RPMI7951 (cell line): Measurements from ENCODE around the gene SPATA45. TPM values are rescaled to one million over a fixed set of nuclear protein-coding genes. Genes with fewer than 3 reads are reported as not detected.

ENCODE experiments used
- DNase-seq: peaks from one replicate; pipeline ENCODE4 v3.0.0-alpha.2; 2012; ENCODE audit warnings: low read depth
- total RNA-seq: library from RNA; depleted of rRNA; stranded (reverse); fragments of >200 nt; shearing (Covaris generic); gene quantifications from 2 replicates; pipeline ENCODE4 v1.2.3, GENCODE V29; 2014

Gene SPATA45
- total RNA-seq, 1 experiment from 2014 or later = not detected

DNA sequence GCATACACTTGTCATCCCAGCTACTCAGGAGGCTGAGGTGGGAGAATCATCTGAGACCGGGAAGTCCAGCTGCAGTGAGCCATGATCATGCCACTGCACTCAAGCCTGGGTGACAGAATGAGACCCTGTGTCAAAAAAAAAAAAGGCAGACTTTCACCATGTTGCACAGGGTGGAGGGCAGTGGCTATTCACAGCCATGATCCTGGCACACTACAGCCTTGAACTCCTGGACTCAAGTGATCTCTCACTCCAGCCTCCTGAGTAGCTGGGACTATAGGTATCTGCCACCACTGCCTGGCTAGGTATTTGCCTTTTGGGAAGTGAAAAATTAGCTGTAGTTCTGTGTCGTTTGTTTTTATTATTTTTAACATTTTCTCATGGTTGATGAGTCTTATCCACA lies 19.1 kb downstream of the SPATA45 start:
- DNase-seq = no peak

DNA sequence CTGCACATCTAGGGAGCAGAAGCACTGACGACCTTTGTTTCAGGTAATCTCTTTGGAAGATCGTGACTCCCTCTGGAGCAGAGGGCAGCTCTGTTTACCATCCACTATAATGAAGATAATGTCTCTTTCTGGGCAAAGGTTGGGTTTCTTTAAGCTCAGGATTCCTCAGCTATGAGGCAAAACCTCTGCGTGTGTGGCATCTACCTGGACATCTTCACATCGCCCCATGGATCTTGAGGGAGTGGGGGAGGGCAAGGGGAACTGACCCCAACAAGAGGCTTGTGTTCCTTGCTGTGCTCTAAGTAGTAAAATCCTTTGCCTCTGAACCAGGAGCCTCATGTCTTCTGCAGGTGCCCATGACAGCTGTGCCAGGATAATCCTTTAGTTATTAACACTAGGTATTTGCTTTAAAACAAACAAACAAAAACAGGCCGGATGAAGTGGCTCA lies 19.6 kb downstream of the SPATA45 start:
- DNase-seq = no peak

DNA sequence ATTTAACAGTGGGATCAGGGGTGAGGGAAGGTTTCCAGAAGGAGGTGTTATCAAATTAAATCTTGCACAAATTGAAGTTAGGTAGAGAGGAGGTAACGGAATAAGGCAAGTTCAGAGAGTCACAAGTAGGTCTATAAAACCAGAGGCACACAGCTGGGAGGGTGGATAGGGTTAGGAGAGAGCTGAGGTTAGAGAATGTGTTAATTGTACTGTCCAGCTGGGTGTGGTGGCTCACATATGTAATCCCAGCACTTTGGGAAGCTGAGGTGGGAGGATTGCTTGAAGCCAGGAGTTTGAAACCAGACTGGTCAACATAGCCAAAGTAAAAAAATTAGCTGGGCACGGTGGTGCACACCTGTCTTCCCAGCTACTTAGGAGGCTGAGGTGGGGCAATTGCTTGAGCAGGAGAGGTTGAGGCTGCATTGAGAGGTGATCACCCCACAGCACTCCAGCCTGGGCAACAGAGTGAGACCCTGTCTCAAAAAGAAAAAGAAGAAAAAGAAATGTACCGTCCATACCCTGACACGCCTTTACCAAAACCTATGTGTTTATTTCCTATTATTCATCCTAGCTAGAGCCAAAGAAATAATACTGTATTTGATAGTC lies 20.2 kb downstream of the SPATA45 start:
- no peak for DNase-seq

DNA sequence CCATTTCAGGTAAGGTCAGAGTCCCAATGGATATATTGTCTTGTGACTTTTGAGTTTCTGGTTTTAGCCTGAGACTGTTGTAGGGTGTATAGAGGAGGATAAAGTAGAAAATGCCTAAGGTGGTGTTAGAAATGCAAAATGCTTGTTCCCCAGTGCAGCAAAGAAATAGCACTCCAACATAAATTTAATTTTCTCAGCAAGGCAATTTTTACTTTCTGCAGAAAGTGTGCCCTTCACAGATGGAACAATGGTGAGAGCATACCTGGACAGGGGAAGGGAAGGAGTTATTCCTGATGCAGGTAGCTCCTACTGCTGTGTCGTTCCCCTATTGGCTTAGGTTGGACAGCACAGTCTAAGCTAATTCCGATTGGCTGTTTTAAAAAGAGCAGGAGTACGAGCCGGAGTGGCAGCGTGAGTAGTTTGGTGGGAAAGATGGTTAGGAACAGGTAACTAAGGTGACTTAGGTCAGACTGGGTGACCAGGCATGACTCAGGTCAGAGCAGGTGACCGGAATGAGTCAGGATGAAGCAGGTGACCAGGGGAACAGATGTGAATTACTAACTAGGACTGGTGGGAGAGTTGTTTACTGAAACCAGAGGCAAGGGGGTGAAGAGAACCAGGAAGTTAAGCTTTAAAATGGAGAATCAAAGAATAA lies 21.5 kb downstream of the SPATA45 start:
- DNase-seq = no peak

DNA sequence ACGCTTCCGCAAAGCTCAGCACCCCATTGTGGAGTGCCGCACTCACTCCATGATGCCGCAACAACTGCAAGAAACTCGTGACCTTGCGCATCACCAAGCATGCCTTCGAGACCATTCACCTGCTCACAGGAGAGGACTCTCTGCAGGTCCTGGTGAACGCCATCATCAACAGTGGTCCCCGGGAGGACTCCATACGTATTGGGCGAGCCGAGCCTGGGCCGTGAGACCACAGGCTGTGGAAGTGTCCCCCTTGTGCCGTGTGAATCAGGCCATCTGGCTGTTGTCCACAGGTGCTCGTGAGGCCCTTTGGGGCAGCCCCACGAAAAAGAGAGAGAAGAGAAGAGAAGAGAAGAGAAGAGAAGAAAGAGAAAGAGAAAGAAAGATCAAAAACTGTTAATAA lies 23.2 kb downstream of the SPATA45 start:
- no peak for DNase-seq

DNA sequence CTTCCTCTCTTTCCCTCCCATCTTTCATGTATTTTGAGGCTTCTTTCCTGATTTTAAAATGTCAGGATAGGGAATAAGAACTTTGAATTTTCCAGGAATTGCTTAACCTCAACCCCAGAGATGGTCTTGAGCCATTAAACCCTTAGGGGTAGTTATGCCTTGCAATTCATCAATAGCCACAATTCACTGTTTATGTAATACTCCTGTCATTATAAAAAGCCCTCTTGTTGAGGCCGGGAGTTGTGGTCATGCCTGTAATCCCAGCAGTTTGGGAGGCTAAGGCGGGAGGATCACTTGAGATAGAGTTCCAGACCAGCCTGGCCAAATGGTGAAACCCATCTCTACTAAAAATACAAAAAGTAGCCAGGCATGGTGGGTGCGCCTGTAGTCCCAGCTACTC lies 24.5 kb downstream of the SPATA45 start:
- no peak for DNase-seq

DNA sequence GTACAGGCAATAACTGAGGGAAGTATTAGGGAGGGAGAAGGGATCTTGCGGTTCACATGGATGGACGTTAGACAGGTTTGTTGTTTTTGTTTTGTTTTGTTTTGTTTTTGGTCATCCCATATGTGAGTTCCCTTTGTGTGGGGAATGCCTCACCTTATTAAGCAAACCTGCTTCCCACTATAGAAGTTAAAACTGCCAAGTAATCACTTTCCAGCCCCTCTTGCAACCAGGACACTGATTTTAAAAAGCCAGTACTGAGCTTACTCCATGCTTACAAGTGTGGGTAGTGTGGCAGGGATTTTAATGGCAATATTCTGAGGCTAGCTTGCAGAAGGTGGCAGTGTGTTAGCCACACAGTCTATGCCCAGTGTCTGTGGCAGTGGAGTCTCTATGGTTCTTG lies 26.5 kb downstream of the SPATA45 start:
- no peak for DNase-seq

DNA sequence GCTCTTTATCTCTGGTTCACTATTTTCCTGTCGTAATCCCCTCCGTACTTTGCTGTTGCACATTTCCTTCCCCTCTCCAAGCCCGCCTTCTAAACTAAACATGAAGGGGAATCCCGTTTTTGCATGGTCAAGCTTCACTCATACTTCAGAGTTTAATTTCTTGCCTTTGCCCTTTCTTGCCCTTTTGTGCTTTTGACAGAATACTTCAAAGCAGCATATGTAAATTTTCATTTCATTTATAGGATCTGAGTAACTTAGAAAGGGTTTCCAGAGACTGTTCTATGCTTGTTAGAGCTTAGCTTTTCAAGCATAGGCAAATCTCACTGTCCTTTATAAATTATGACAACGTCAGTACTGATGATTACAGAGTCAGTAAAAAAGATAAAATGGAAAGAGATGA lies 27.7 kb downstream of the SPATA45 start:
- DNase-seq = no peak

DNA sequence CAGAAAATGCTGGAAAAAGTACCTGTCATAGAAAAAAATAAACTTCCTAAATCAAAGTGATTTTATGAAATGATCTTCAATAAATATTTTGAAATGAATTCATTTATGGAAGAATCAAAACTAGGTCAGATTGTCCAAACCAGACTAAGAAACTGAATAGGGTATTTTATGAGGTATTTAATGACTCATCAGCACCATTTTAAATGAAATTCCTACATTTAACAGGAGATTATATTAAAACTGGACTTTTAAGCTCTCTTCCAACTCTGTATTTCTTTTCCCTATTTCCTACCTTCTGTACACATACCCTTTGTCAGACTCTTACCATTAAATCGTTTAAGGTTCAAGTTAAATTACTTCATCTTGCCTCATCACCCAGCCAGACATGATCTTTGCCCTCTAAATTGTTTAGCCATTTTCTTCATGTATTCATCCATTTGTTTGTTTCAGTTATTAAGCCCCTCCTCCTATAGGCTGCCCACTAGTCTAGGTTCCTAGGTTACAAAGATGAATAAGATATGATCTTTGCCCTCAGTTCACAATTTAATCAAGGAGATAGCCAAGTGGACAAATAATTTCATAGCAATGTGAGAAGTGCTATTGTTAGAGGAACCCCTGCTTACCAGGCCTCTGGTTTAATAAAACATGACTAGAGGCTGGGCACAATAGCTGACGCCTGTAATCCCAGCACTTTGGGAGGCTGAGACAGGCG lies 30.7 kb downstream of the SPATA45 start:
- DNase-seq = no peak

DNA sequence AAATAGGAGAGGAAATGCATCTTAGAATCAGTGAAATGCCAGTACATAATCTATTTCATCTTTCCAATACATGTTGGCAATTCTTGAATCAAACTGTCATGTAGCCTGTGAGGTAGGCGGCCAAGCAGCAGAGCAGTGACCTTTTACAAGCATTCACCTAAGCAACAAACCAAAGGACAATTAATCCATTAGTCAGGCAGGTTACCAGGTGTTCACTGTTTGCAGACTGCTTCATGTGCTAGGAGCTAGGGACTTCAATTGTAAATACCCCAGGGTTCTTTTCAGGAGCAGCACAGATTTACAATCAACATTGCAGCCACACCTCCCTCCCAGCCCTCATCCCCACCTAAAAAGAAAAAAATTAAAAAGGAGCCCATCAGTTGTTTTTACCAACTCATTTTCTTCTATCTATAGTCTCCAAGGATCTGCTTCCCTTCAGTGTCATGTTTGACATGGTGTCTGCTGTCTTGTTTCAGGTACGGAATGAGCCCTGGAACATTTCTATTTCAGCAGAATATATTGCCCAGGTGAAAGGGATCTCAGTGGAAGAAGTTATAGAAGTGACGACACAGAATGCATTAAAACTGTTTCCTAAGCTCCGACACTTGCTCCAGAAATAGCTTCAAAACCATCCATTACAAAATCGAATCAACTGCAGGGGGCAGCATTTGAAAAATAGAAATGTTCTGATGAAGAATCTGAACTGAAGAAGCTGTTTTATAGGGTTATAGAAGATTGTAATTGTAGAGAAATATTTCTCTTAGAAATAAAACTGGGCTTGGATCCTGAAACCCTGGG lies 32.7 kb downstream of the SPATA45 start:
- no peak for DNase-seq

DNA sequence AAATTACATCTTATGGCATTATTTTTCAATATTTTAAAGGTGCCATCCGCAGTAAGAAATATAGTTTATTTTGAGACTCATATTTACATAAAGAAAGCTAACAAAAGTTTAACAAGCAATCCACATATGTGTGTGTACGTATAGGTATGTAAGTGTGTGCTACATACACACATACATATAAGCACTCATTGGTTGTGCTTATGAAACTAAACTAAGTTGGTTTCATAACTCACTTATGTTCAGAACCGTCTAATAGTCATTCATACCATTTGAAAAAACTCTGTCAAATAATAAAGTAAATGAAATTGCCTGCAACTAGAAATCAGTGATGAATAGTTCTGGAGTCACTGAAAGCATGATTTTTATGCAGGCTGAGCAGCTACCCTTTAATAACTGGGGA lies 41.7 kb downstream of the SPATA45 start:
- DNase-seq = no peak

DNA sequence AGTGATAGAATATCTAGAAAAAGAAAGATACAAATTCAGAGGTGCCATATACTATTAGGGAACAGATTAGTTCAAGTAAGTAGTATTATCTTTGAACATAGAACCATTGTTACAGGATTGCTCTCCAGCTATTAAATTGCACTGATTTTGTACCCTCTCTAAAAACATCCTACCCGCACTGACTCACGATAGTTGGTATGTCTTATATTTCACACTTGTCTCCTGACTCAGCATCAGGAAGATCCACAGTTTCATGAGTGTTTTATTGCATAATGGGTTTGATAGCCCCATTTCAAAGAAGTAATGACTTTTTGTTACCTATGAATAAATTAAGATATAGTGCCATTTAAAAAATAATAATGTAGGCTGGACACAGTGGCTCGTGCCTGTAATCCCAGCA lies 49.8 kb downstream of the SPATA45 start:
- no peak for DNase-seq

DNA sequence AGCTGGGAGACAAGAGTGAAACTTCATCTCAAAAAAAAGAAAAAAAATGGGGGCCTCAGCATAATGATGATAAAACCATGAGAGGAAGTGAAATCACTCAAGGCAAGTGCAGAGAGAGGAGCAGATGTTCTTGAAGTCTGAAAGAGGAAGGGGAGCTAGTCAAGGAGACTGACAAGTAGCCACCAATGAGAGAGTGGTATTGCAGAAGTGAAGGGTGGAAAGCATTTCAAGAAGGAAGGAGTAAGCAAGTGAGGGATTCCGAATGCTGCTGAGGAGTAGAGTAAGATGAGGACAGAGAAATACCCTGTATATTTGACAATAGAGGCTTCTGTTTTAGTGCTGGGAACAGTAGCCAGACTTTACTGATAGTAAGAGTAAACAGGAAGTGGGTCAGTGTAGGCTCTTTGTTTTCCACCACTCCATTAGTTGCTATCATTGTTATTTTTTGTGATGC lies 52.9 kb downstream of the SPATA45 start:
- DNase-seq = peak; percentile 12

DNA sequence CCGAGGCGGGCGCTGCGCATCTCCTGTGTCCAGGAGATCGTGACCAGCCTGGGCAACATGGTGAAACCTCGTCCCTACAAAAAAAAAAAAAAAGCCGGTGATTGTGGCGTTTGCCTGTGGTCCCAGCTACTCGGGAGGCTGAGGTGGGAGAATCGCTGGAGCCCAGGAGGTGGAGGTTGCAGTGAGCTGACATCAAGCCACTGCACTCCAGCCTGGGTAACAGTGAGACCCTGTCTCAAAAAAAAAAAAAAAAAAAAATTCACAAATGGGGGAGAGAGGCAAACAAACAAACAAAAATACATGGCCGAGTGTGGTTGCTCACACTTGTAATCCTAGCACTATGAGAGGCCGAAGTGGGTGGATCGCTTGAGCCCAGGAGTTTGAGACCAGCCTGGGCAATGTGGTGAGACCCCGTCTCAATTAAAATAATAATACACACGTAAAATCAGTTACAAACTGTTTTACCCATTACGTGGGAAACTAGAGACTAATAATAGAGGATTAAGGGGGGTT lies 55.0 kb downstream of the SPATA45 start:
- no peak for DNase-seq

DNA sequence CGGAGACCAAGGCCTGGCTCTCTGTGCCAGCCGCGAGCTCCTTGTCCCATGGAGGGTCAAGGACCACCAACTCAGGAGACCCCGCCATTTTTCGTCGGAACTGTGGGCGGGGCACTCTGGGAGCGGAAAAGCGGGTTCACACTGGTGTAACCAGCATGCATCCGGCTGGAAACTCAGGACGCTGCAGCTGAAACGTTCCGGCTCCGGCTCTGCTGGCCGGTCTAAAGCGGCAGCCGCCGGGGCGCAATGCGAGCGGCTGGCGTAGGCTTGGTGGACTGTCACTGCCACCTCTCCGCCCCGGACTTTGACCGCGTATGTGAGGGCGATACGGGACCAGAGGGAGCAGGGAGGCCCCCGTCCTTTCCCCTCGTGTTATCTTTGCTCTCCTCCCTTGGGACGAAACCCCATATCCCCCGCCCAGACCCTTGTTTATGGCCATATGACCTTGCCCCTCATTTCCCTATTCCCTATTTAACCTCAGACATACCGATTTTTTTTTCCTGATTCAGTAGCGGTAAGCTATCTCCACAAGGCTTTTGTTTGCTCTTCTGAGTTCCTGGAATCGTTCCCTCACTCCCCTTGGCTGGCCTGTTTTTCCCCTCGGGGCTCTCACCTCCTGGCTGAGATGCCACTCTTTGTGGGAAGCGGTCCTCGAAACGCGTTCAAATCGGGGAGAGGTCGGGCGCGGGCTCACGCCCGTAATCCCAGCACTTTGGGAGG lies 55.6 kb downstream of the SPATA45 start, which contains the start of the genes NSL1 and TATDN3:
TSS of gene NSL1 (minus strand) at position 102 of the 720 bp plus-strand sequence. CDS start at position 88, 14 bp downstream.
TSS of gene TATDN3 (plus strand) at position 219 of the 720 bp plus-strand sequence. CDS start at position 247, 28 bp downstream.
- DNase-seq = peak; percentile 89

DNA sequence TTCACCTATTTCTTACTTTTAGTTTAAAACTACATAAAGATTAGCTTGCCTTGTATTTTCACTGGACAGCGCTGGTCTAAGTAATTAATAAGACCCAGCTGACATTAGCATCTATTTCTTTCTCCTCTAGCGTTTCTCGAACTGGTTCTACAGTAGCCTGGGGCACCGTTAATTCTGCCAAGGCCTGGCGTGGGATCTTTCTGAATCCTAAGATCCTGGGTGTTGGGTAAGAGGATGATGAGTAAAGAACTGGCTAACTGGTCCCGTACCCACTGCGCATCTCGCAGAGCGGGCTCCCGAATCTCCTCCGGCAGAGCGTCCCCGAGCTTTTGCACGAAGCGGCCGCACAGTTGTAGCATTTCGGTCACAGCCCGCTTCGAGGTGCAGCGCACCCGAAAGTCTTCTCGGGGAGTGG lies 56.2 kb downstream of the SPATA45 start:
- DNase-seq = peak; percentile 69

DNA sequence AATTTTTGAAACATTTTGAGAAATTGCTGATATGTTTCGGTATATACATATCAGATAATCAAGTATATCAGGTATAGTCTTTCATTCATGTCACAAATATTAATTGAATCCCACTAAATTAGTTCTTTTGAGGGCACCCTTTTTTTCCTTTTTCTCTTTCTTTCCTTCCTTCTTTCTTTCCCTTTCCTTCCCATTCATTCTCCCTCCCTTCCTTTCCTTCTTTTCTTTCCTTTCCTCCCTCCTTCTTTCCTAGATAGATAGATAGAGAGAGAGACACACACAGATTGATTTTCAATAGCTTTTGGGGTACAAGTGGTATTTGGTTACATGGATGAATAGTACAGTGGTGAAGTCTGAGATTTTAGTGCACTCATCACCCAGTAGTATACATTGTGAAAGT lies 61.6 kb downstream of the SPATA45 start:
- DNase-seq = no peak

DNA sequence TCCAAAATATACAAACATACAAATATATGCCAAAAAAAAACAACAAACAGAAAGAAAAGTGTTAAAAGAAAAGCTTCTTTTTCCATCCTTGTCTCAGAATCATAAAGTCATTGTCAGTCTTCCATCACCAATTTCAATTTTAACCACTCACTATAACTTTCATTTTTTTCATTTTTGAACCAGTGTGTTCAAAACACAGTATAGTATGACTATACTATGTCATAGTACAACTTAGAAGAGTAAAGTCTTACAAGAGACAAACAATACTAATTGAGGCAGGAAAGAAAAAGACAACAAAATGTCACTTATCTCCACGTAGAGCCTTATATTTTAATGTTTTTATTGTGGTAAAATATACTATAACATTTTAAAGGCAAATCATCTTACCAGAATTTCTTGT lies 63.5 kb downstream of the SPATA45 start:
- no peak for DNase-seq

DNA sequence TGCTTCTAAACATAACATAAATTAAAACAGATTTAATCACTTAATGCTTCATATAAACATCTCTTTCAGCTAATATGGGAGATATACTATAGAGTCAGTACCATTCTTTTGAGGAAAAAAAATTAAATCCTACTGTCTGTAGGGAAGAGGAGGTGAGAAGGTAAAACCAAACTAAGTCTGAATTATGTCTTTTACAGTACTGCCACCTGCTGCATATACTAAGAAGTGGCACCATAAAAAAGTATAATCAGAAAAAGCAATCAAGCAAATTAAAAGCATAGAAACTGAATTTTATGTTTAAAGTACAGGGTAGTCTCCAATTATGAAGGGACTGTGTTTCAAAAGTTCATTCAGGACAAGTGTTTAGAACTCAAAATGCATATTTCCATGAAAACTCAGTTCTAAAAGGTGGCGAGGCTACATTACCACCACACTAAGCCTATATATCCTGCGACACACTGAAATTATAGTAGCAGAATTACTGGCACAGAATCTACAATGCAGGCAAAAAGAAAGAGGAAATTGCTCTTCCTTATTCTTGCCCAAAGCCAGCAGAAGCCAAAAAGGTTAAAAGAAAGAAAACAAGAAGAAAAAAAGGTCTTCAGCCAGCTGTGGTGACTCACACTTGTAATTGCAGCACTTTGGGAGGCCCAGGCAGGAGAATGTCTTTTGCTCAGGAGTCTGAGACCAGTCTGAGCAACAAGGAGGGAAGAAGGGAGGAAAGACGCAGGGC lies 64.9 kb downstream of the SPATA45 start:
- peak; percentile 38 for DNase-seq

DNA sequence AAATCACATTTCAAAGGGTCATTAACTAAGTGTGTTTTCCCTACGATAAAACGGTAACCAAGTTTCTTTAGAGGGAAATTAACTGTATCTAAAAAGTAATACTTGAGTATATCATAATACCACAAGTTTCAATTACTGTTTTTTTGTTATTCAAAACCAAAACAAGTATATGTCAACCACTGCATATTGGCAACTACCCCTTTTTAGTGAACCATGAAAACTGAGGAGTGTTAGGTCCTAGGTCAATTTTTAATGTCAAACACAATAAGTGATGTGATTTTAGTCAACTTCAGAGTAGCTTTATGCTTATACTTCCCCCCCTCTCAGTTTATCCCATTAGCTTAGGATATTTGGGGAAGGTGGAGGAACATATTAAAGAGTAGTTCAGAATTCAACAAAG lies 66.2 kb downstream of the SPATA45 start:
- no peak for DNase-seq
